H1 (cell line): ENCODE data around the gene ATXN2.

Experiments
- E2F6 ChIP-seq: IDR thresholded peaks from 2 replicates; pipeline ENCODE4 v1.6.1; 2012; ENCODE audit warnings: inconsistent platforms
- EP300 ChIP-seq, 2 experiments: IDR thresholded peaks; 1 replicate in 1 of 2; 2 replicates in 1 of 2; pipeline ENCODE4 v1.6.1; 2011 to 2012; ENCODE audit warnings: low read depth in 2 of 2, low read length in 2 of 2, mild to moderate bottlenecking in 2 of 2, borderline replicate concordance in 1 of 2, inconsistent platforms in 1 of 2, moderate library complexity in 1 of 2
- MAFK ChIP-seq: IDR thresholded peaks from 2 replicates; pipeline ENCODE4 v1.6.1; 2012; ENCODE audit warnings: low read depth, mild to moderate bottlenecking, improper control_type of control experiment, low read length
- POLR2A ChIP-seq, 2 experiments: IDR thresholded peaks; 1 replicate in 1 of 2; 2 replicates in 1 of 2; pipeline ENCODE4 v1.6.1; 2011; ENCODE audit warnings: low read depth in 2 of 2, low read length in 2 of 2, mild to moderate bottlenecking in 2 of 2; ENCODE audit errors: control extremely low read depth in 1 of 2
- RAD21 ChIP-seq, 2 experiments: IDR thresholded peaks in 1 of 2; conservative IDR thresholded peaks in 1 of 2; 2 replicates each; pipeline ENCODE4 v1.6.1; 2011; ENCODE audit warnings: low read depth in 2 of 2, low read length in 2 of 2, improper control_type of control experiment in 1 of 2, inconsistent platforms in 1 of 2, mild to moderate bottlenecking in 1 of 2, moderate library complexity in 1 of 2
- YY1 ChIP-seq: IDR thresholded peaks from 2 replicates; pipeline ENCODE4 v1.6.1; 2011; ENCODE audit warnings: low read depth, mild to moderate bottlenecking, low read length

- TF ChIP-seq POLR2A (IDR thresholded peaks at IDR 0.05; ENCODE audit: control extremely low read depth in 1 of 2, low read depth in 2 of 2, low read length in 2 of 2) (peak in 1 of 2 experiments; percentile 71; a peak in 2 of 3 replicates), E2F6 (no peak), EP300 (IDR thresholded peaks at IDR 0.05; ENCODE audit: borderline replicate concordance in 1 of 2, low read depth in 2 of 2, low read length in 2 of 2) (no peak), RAD21 (IDR thresholded peaks at IDR 0.05 in 1 of 2, conservative IDR thresholded peaks at IDR 0.05 in 1 of 2; ENCODE audit: low read depth in 2 of 2, low read length in 2 of 2) (peak in 1 of 2 experiments; percentile 14; a peak in 2 of 4 replicates), YY1 (no peak), MAFK (no peak)
Observed at GRCh38 chr12:111405149-111405858, 193.8 kb downstream of the ATXN2 start.
